Measurements from ENCODE around the gene PDE4D. TPM values are rescaled to one million over a fixed set of nuclear protein-coding genes. Genes with fewer than 3 reads are reported as not detected.
"Not testable (repeated sequence)": the region's sequence is repeated elsewhere in the genome, so short reads cannot be mapped to it uniquely, and the experiment has no call there.

PDE4D gene
- total RNA-seq, 1 donor from 2014 or later = 85.8 TPM

GRCh38 chr5:59757442-59757841 lies 136.1 kb downstream of the PDE4D start:
- Histone ChIP-seq H3K27me3 (no peaks in the 10 kb centered on the region), H3K4me3 (no peak overlapping the region), H3K9me3 (no peaks in the 10 kb centered on the region), H3K36me3 (no peaks in the 10 kb centered on the region), H3K27ac (no peak overlapping the region), H3K4me1 (no peaks in the 10 kb centered on the region)
- ATAC-seq (no peak), DNase-seq (no peak)
- TF ChIP-seq CTCF (IDR thresholded peaks at IDR 0.05) = no peak
- intact Hi-C loops (cut with DNase I) = no loop called here

- H3K9me3 ChIP-seq = no peaks in the 10 kb centered on the region
- H3K4me3 ChIP-seq = no peak overlapping the region
- TF ChIP-seq CTCF (IDR thresholded peaks at IDR 0.05) = no peak
- H3K27me3 ChIP-seq = no peaks in the 10 kb centered on the region
- intact Hi-C loops (cut with DNase I) = no loop called here
- DNase-seq (no peak), ATAC-seq (no peak)
- no peaks in the 10 kb centered on the region for H3K36me3 ChIP-seq
- H3K27ac ChIP-seq = no peak overlapping the region
- no peaks in the 10 kb centered on the region for H3K4me1 ChIP-seq
Observed at GRCh38 chr5:59756373-59757035, 137.0 kb downstream of the PDE4D start.

- no peaks in the 10 kb centered on the region for H3K36me3 ChIP-seq
- no peak overlapping the region for H3K4me3 ChIP-seq
- H3K9me3 ChIP-seq = no peaks in the 10 kb centered on the region
- intact Hi-C loops (cut with DNase I) = no loop called here
- no peak for TF ChIP-seq CTCF (IDR thresholded peaks at IDR 0.05)
- ATAC-seq (no peak), DNase-seq (no peak)
- H3K4me1 ChIP-seq = no peaks in the 10 kb centered on the region
- H3K27ac ChIP-seq = no peak overlapping the region
- no peaks in the 10 kb centered on the region for H3K27me3 ChIP-seq
Observed at GRCh38 chr5:59755476-59755875, 138.1 kb downstream of the PDE4D start.

GRCh38 chr5:59753599-59753998 lies 139.9 kb downstream of the PDE4D start:
- no peaks in the 10 kb centered on the region for H3K36me3 ChIP-seq
- no peaks in the 10 kb centered on the region for H3K27me3 ChIP-seq
- ATAC-seq (no peak), DNase-seq (no peak)
- no peak overlapping the region for H3K4me3 ChIP-seq
- no peaks in the 10 kb centered on the region for H3K9me3 ChIP-seq
- no peaks in the 10 kb centered on the region for H3K4me1 ChIP-seq
- intact Hi-C loops (cut with DNase I) = no loop called here
- no peak overlapping the region for H3K27ac ChIP-seq
- TF ChIP-seq CTCF (IDR thresholded peaks at IDR 0.05) = no peak

- Histone ChIP-seq H3K4me1 (no peaks in the 10 kb centered on the region), H3K4me3 (no peak overlapping the region), H3K36me3 (no peaks in the 10 kb centered on the region), H3K27me3 (no peaks in the 10 kb centered on the region), H3K27ac (no peak overlapping the region), H3K9me3 (no peaks in the 10 kb centered on the region)
- DNase-seq = no peak
- intact Hi-C loops (cut with DNase I) = no loop called here
- no peak for TF ChIP-seq CTCF (IDR thresholded peaks at IDR 0.05)
- no peak for ATAC-seq
Observed at GRCh38 chr5:59749782-59750520, 143.6 kb downstream of the PDE4D start.

GRCh38 chr5:59748036-59748663 lies 145.4 kb downstream of the PDE4D start:
- ATAC-seq; H3K4me3 ChIP-seq; intact Hi-C loops (cut with DNase I); H3K9me3 ChIP-seq; H3K4me1 ChIP-seq; H3K27me3 ChIP-seq; H3K27ac ChIP-seq; DNase-seq; H3K36me3 ChIP-seq: not testable (repeated sequence)

Measured in upper lobe of right lung (tissue), 1 donor.